Omental fat pad (tissue), 4 donors: ENCODE data around the gene RANBP17. TPM values are rescaled to one million over a fixed set of nuclear protein-coding genes. Genes with fewer than 3 reads are reported as not detected.

Experiments
- ATAC-seq: fragments of 150-250 bp; one replicate; pipeline ENCODE4 v1.9.1; 2016; ENCODE audit warnings: mild to moderate bottlenecking, moderate library complexity; ENCODE audit not compliant: low FRiP score
- DNase-seq: peaks from one replicate; pipeline ENCODE4 v3.0.0-alpha.2; 2019; ENCODE audit warnings: low spot score
- total RNA-seq, 4 donors: library from RNA; depleted of rRNA; stranded (reverse); fragments of >200 nt; gene quantifications; one replicate each; pipeline ENCODE4 v1.1.0, GENCODE V29; 2016
- TF ChIP-seq, protein P1 (sequence below), 3 donors: fragments of 450-650 bp; IDR thresholded peaks; one replicate each; pipeline ENCODE4 v1.5.1; 2016 to 2017; ENCODE audit warnings: antibody characterized with exemption in 3 of 3, mild to moderate bottlenecking in 3 of 3, moderate library complexity in 2 of 3

The RANBP17 gene
- total RNA-seq, result 10 to 100 TPM in 1 of 4 donors, 1 to 10 TPM in 2, under 1 TPM in 1; 0.93 to 10.7 (median 3.8) TPM

GRCh38 chr5:170861917-170862766 lies at the start of gene RANBP17:
TSS of gene RANBP17 (plus strand) at chr5:170862018.
- TF ChIP-seq, protein P1, sequence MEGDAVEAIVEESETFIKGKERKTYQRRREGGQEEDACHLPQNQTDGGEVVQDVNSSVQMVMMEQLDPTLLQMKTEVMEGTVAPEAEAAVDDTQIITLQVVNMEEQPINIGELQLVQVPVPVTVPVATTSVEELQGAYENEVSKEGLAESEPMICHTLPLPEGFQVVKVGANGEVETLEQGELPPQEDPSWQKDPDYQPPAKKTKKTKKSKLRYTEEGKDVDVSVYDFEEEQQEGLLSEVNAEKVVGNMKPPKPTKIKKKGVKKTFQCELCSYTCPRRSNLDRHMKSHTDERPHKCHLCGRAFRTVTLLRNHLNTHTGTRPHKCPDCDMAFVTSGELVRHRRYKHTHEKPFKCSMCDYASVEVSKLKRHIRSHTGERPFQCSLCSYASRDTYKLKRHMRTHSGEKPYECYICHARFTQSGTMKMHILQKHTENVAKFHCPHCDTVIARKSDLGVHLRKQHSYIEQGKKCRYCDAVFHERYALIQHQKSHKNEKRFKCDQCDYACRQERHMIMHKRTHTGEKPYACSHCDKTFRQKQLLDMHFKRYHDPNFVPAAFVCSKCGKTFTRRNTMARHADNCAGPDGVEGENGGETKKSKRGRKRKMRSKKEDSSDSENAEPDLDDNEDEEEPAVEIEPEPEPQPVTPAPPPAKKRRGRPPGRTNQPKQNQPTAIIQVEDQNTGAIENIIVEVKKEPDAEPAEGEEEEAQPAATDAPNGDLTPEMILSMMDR (IDR thresholded peaks at IDR 0.05), result no peak
- ATAC-seq, result no peak
- no peak for DNase-seq

- TF ChIP-seq, protein P1 (IDR thresholded peaks at IDR 0.05), result no peak
- no peak for ATAC-seq
- no peak for DNase-seq
Observed at GRCh38 chr5:170813231-170813630, 48.6 kb upstream of the RANBP17 start.

DNA sequence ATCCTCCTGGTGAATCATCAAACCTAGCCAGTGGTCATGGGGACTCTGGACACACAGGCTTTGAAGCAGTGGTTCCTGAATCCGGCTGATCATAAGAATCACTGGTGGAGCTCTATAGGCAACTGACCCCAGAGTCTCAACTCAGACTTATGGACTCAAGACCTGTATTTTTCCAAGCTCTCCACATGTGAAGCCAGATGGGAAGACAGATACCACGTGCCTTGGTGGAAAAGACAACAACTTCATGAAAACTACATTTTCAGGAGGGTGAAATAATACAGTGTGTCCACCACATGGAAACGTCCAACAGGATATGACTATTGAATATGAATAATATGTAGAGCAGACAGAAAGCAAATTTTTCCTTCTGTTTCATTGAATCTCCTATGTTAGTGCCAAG lies 44.6 kb upstream of the RANBP17 start:
- TF ChIP-seq, protein P1 (IDR thresholded peaks at IDR 0.05), result no peak
- ATAC-seq (no peak), DNase-seq (no peak)

DNA sequence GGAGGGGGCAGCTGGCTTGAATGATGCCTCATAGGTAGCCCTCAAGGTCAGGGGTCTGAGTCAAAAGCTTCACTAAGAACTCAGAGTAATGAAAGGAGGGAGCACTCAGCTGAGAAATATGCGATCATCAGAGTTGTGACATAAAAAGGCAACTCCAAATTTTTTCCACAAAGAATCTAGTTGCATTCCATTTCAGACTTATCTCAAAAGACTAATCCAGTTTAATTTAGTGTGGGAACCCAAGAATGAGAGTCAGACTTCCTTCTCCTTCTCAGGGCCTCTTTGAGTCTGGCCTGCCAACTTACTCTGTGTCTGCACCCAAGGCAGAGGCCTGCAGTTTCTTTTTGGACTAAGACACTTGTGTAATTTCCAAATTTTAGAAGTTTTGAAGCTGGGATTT lies 43.6 kb upstream of the RANBP17 start:
- TF ChIP-seq, protein P1 (IDR thresholded peaks at IDR 0.05), result no peak
- DNase-seq (no peak), ATAC-seq (no peak)

- ATAC-seq, result no peak
- TF ChIP-seq, protein P1 (IDR thresholded peaks at IDR 0.05), result no peak
- no peak for DNase-seq
Observed at GRCh38 chr5:170819824-170820223, 42.0 kb upstream of the RANBP17 start.

DNA sequence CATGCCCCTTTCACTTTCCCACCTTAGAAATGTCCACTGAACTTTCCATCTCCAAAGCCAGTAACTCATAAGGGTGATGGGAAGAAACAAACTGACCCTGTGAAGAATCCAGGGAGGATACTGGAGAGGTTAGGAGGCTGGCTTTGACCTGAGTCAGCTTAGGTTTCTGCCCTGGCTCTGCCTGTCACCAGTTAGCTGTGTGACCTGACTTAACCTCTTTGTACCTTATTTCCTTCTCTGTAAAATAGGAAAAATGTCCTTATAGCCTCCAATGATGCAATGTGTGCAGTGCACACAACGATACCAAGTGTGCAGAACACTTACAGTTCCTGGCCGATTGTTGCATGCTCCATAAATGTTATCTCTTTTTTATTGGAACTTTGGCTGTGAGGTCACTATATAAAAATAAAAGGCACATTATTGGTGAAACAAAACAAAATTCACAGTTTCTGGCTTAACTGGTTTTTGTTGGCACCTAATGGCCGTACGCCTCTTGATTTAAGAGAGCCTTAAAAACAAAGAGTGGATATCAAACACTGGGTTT lies 40.5 kb upstream of the RANBP17 start:
- DNase-seq, result no peak
- TF ChIP-seq, protein P1 (IDR thresholded peaks at IDR 0.05), result no peak
- no peak for ATAC-seq

- DNase-seq, result no peak
- ATAC-seq, result no peak
- TF ChIP-seq, protein P1 (IDR thresholded peaks at IDR 0.05), result no peak
Observed at GRCh38 chr5:170826117-170826516, 35.7 kb upstream of the RANBP17 start.
